HEK293T (cell line): Measurements from ENCODE around the gene AP5S1.
A peak's percentile ranks its signal among the peaks of the same experiment; 100 is the strongest.

Experiments
- CTCF ChIA-PET: fragments of 350-600 bp; formaldehyde crosslinking; extraction: SDS; loops from one replicate; lab custom pipeline; 2021; ENCODE audit warnings: antibody characterized with exemption, inconsistent platforms; lab: Yijun Ruan, JAX
- POLR2A ChIA-PET: fragments of 350-600 bp; formaldehyde crosslinking; extraction: SDS; loops from one replicate; lab custom pipeline; 2020; ENCODE audit warnings: antibody characterized with exemption, inconsistent platforms; lab: Yijun Ruan, JAX
- DNase-seq: peaks from one replicate; pipeline ENCODE4 v3.0.0; 2012; ENCODE audit warnings: mixed read lengths; ENCODE audit errors: extremely low spot score
- ARNT ChIP-seq: fragments of 450-650 bp; IDR thresholded peaks from 2 replicates; pipeline ENCODE4 v1.6.1; 2017; ENCODE audit warnings: mild to moderate bottlenecking
- BHLHE40 ChIP-seq: fragments of 450-650 bp; IDR thresholded peaks from 2 replicates; pipeline ENCODE4 v1.6.1; 2016; ENCODE audit warnings: mild to moderate bottlenecking, moderate library complexity, borderline replicate concordance
- CTBP1 ChIP-seq: fragments of 450-650 bp; IDR thresholded peaks from 2 replicates; pipeline ENCODE4 v1.6.1; 2016; ENCODE audit warnings: borderline replicate concordance
- ELF4 ChIP-seq: fragments of 450-650 bp; IDR thresholded peaks from 2 replicates; pipeline ENCODE4 v1.6.1; 2017; ENCODE audit warnings: antibody characterized with exemption
- FOXA1 ChIP-seq: fragments of 450-650 bp; IDR thresholded peaks from 2 replicates; pipeline ENCODE4 v1.6.1; 2016; ENCODE audit warnings: mild to moderate bottlenecking
- FOXK2 ChIP-seq: fragments of 450-650 bp; IDR thresholded peaks from 2 replicates; pipeline ENCODE4 v1.6.1; 2016; ENCODE audit warnings: mild to moderate bottlenecking
- FOXM1 ChIP-seq: fragments of 450-650 bp; IDR thresholded peaks from 2 replicates; pipeline ENCODE4 v1.6.1; 2017; ENCODE audit warnings: mild to moderate bottlenecking, borderline replicate concordance
- HDGF ChIP-seq: fragments of 450-650 bp; IDR thresholded peaks from 2 replicates; pipeline ENCODE4 v1.6.1; 2017; ENCODE audit warnings: antibody characterized with exemption, borderline replicate concordance
- L3MBTL2 ChIP-seq: fragments of 450-650 bp; conservative IDR thresholded peaks from 2 replicates; pipeline ENCODE4 v1.6.1; 2016; ENCODE audit warnings: mild to moderate bottlenecking
- LEF1 ChIP-seq: fragments of 450-650 bp; IDR thresholded peaks from 2 replicates; pipeline ENCODE4 v1.6.1; 2017; ENCODE audit warnings: mild to moderate bottlenecking, borderline replicate concordance
- NFRKB ChIP-seq: fragments of 450-650 bp; IDR thresholded peaks from 2 replicates; pipeline ENCODE4 v1.6.1; 2016; ENCODE audit warnings: mild to moderate bottlenecking, moderate library complexity
- PKNOX1 ChIP-seq: fragments of 450-650 bp; IDR thresholded peaks from 2 replicates; pipeline ENCODE4 v1.6.1; 2016
- SP1 ChIP-seq: fragments of 450-650 bp; IDR thresholded peaks from 2 replicates; pipeline ENCODE4 v1.6.1; 2017
- SUZ12 ChIP-seq: fragments of 450-650 bp; IDR thresholded peaks from 2 replicates; pipeline ENCODE4 v1.6.1; 2016; ENCODE audit warnings: mild to moderate bottlenecking
- TARDBP ChIP-seq: fragments of 450-650 bp; IDR thresholded peaks from 2 replicates; pipeline ENCODE4 v1.6.1; 2016
- ZNF384 ChIP-seq: fragments of 450-650 bp; IDR thresholded peaks from 2 replicates; pipeline ENCODE4 v1.6.1; 2016

The AP5S1 gene

GRCh38 chr20:3846378-3846739 lies 26.0 kb downstream of the AP5S1 start:
- ChIA-PET CTCF (no interaction called here), POLR2A (no interaction called here)
- TF ChIP-seq CTBP1 (no peak), L3MBTL2 (peak; percentile 47)
- no peak for DNase-seq

- TF ChIP-seq ELF4 (peak; percentile 40; the same call in 1 of the 2 replicates), LEF1 (no peak)
- ChIA-PET CTCF (no interaction called here), POLR2A (interaction anchor here (0.6 to 1.0 kb wide), 2 partner anchors 11 to 60 kb away, joined by 3 to 4 read pairs; partner anchors contain the start of gene CENPB)
- peak; percentile 91 for DNase-seq
These were observed 26.5 kb downstream of the AP5S1 start, which contains the start of gene MAVS for GRCh38 chr20:3846740-3847428. Gene MAVS (plus strand): TSS chr20:3846834. CDS start chr20:3854625, 7,791 bp downstream.

GRCh38 chr20:3847429-3847940 lies 27.1 kb downstream of the AP5S1 start:
- DNase-seq: no peak
- POLR2A ChIA-PET: interaction anchor here (0.6 to 1.0 kb wide), 2 partner anchors 11 to 61 kb away, joined by 3 to 4 read pairs; partner anchors contain the start of gene CENPB
- CTCF ChIA-PET: no interaction called here
- no peak for TF ChIP-seq FOXM1
- TF ChIP-seq LEF1: no peak
- no peak for TF ChIP-seq ELF4
- no peak for TF ChIP-seq FOXA1
- no peak for TF ChIP-seq FOXK2
- no peak for TF ChIP-seq TARDBP
- TF ChIP-seq ARNT: no peak

GRCh38 chr20:3848565-3848964 lies 28.2 kb downstream of the AP5S1 start:
- DNase-seq: no peak
- POLR2A ChIA-PET: no interaction called here
- no peak for TF ChIP-seq NFRKB
- TF ChIP-seq HDGF: no peak
- no peak for TF ChIP-seq SP1
- no peak for TF ChIP-seq FOXK2
- no peak for TF ChIP-seq ZNF384
- no peak for TF ChIP-seq ELF4
- no peak for TF ChIP-seq PKNOX1
- TF ChIP-seq BHLHE40: no peak
- TF ChIP-seq SUZ12: no peak
- no peak for TF ChIP-seq FOXM1
- TF ChIP-seq TARDBP: no peak
- no peak for TF ChIP-seq L3MBTL2
- no peak for TF ChIP-seq LEF1
- no peak for TF ChIP-seq FOXA1
- no peak for TF ChIP-seq ARNT
- CTCF ChIA-PET: no interaction called here

- TF ChIP-seq FOXM1 (no peak), L3MBTL2 (no peak), PKNOX1 (no peak), HDGF (no peak), NFRKB (no peak), CTBP1 (no peak), FOXK2 (no peak), BHLHE40 (no peak), LEF1 (no peak), ARNT (no peak), TARDBP (no peak), SP1 (no peak), SUZ12 (no peak)
- ChIA-PET CTCF (interaction anchor here (0.5 to 1.9 kb wide), 9 partner anchors 9 to 928 kb away, joined by 3 to 9 read pairs (median 3); partner anchors contain the start of gene ADISSP), POLR2A (interaction anchor here (1.3 to 1.9 kb wide), 3 partner anchors 34 to 87 kb away, joined by 6 to 10 read pairs (median 8); partner anchors contain the start of genes ADISSP, AP5S1 and CENPB)
- DNase-seq: no peak
These were observed 34.1 kb downstream of the AP5S1 start for GRCh38 chr20:3854462-3854871.

- no peak for DNase-seq
- CTCF ChIA-PET: no interaction called here
- TF ChIP-seq ELF4 (no peak), HDGF (no peak), SP1 (no peak), FOXA1 (no peak), TARDBP (no peak), SUZ12 (no peak), FOXK2 (no peak), ARNT (no peak), FOXM1 (no peak), NFRKB (no peak), CTBP1 (no peak), PKNOX1 (no peak), ZNF384 (no peak), LEF1 (no peak), L3MBTL2 (no peak), BHLHE40 (no peak)
- POLR2A ChIA-PET: no interaction called here
These were observed 37.1 kb downstream of the AP5S1 start for GRCh38 chr20:3857405-3857804.
